ENCODE measurements around the gene ATXN1.

Gene ATXN1

DNA sequence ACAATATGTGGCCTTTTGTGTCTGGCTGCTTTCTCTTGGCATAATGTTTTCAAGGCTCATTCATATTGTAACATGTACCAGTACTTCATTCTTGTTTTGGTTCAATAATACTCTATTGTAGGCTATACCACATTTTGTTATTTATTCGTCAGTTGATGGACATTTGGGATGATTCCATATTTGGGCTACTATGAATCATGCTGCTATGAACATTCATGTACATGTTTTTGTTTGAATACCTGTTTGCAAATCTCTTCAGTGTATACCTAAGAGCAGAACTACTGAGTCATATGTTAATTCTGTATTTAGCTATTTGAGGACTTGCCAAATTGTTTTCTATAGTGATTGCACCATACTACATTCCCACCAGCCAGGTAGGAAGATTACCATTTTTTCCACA is 263.0 kb downstream of the ATXN1 start:
- H3K4me3 Mint-ChIP-seq: no peak overlapping the region
- H3K4me1 Mint-ChIP-seq (ENCODE audit: low read depth): peaks cover 36% of the 10 kb centered on the region
- no peaks in the 10 kb centered on the region for H3K27me3 Mint-ChIP-seq
- no peak overlapping the region for H3K27ac Mint-ChIP-seq
- peaks cover 12% of the 10 kb centered on the region for H3K36me3 Mint-ChIP-seq
- peaks cover 3% of the 10 kb centered on the region for H3K9me3 Mint-ChIP-seq (ENCODE audit: low read depth)

DNA sequence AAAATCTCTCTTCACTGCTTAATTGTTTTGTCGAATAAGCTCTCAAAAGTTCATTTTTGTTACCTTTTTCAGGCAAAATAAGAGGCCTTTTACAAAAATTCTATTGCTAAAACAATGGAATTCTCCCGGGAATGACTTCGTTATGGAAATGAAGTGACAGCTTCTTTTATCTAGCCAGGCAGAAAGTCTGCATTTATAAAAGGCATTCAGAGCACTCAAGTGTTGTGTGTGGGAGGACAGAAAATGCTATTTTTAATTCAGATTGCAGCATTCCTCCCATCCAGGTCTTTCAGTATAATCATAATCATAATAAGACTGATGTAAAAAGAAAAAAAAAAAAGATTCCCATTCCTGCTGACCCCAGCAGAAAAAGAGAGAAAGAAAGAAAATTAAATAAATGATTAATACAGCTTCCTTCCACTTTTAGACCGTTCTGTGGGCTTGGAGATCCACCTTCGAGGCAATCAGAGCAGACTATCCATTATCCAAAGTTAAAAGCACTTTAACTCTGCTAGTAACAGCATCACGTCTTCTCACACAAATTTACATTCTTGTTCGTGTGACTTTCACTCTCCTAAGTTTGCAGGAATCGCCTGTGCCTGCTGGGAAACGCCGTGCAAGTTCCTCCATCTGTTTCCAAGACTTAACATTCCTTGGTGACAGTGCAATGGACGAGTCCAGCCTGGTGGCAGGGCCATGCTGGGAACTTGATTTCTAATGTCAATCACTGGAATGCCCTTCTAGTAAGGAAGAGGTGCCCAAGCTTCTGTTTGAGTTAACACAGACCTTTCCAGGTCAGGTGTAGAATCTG is 264.1 kb downstream of the ATXN1 start:
- H3K4me1 Mint-ChIP-seq (ENCODE audit: low read depth): peaks cover 41% of the 10 kb centered on the region
- peaks cover 14% of the 10 kb centered on the region for H3K36me3 Mint-ChIP-seq
- peaks cover 3% of the 10 kb centered on the region for H3K9me3 Mint-ChIP-seq (ENCODE audit: low read depth)
- H3K4me3 Mint-ChIP-seq: no peak overlapping the region
- H3K27me3 Mint-ChIP-seq: no peaks in the 10 kb centered on the region
- H3K27ac Mint-ChIP-seq: no peak overlapping the region

DNA sequence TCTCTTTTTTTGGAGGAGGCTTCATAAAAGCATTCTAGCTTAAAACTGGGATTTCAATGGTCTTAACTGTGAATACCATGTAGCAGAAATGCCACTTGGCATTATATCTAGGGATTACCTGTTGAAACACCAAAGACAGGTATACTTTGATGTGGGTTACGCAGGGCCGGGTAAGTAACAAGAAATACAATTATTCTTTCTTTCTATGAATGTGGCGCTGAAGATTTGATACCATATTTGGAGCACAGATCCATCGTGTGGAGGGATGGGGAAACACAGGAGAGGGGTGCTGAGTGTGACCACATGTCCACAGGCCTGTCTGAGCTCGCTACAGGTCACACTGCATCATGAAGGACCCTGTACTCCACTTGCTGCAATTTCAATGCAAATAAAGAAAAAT is 265.1 kb downstream of the ATXN1 start:
- H3K4me1 Mint-ChIP-seq (ENCODE audit: low read depth): peaks cover 41% of the 10 kb centered on the region
- no peaks in the 10 kb centered on the region for H3K27me3 Mint-ChIP-seq
- H3K27ac Mint-ChIP-seq: peak overlapping the region; percentile 37
- no peak overlapping the region for H3K4me3 Mint-ChIP-seq
- peaks cover 3% of the 10 kb centered on the region for H3K9me3 Mint-ChIP-seq (ENCODE audit: low read depth)
- H3K36me3 Mint-ChIP-seq: peaks cover 11% of the 10 kb centered on the region

DNA sequence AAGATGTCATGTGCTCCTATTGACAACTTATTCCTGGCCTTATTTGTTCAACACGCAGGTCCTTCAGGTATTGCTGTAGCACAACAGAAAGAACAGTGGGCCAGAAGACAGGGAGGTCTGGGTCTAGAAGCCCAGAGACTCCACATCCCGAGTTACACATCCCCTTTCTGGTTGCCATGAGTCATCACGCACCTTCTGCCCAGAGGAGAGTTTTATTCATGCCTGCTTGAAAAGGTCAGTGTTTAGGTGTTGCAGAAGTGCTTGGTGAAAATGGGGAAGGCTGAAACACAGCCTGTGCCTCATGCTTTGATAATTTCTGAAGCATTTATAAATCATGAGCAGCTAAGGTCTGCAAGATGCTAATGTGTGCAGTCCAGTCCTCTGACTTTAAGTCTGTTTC is 266.5 kb downstream of the ATXN1 start:
- Mint-ChIP-seq H3K27ac (peak overlapping the region; percentile 59), H3K36me3 (peaks cover 11% of the 10 kb centered on the region), H3K4me1 (ENCODE audit: low read depth) (peaks cover 49% of the 10 kb centered on the region), H3K4me3 (no peak overlapping the region), H3K27me3 (no peaks in the 10 kb centered on the region), H3K9me3 (ENCODE audit: low read depth) (peaks cover 3% of the 10 kb centered on the region)

DNA sequence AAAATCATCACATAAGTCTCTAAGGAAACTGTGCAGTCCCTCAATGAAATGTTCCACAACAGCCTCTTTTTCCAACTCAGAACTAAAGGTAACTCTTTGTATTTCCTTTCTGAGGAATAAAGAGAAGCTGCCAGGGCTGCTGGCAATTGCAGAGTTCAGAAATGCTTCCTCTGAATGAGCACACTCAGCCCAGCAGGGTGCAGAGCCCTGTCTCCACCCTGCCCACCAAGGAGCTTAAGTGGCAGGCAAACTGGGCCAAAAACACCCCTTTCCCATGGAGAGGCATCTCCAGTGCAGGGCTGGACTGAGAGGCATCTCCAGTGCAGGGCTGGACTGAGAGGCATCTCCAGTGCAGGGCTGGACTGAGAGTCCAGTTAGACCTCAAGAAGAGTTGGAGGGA is 267.5 kb downstream of the ATXN1 start:
- Mint-ChIP-seq H3K4me1 (ENCODE audit: low read depth) (peaks cover 58% of the 10 kb centered on the region), H3K9me3 (ENCODE audit: low read depth) (no peaks in the 10 kb centered on the region), H3K27me3 (no peaks in the 10 kb centered on the region), H3K36me3 (peaks cover 9% of the 10 kb centered on the region), H3K4me3 (no peak overlapping the region), H3K27ac (no peak overlapping the region)

DNA sequence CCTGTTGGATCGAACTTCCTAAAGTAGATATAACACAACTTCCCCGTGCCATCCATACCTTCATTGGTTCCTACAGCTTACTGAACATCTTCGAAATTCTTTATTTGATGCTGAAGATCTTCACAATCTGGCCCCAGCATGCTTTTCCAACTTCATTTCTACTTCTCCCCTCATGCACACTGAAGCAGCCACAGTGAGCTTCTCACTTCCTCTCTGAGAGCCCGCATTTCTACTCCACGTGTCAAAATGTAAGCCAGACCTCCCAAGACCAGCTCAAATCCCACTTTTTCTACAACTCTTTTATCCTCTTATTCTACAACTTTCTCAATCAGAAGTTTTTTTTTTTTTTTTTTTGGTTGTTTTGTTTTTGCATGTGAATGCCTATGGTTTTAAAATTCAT is 268.1 kb downstream of the ATXN1 start:
- peaks cover 8% of the 10 kb centered on the region for H3K36me3 Mint-ChIP-seq
- H3K4me3 Mint-ChIP-seq: no peak overlapping the region
- peak overlapping the region; percentile 13 for H3K27ac Mint-ChIP-seq
- peaks cover 65% of the 10 kb centered on the region for H3K4me1 Mint-ChIP-seq (ENCODE audit: low read depth)
- no peaks in the 10 kb centered on the region for H3K9me3 Mint-ChIP-seq (ENCODE audit: low read depth)
- no peaks in the 10 kb centered on the region for H3K27me3 Mint-ChIP-seq

DNA sequence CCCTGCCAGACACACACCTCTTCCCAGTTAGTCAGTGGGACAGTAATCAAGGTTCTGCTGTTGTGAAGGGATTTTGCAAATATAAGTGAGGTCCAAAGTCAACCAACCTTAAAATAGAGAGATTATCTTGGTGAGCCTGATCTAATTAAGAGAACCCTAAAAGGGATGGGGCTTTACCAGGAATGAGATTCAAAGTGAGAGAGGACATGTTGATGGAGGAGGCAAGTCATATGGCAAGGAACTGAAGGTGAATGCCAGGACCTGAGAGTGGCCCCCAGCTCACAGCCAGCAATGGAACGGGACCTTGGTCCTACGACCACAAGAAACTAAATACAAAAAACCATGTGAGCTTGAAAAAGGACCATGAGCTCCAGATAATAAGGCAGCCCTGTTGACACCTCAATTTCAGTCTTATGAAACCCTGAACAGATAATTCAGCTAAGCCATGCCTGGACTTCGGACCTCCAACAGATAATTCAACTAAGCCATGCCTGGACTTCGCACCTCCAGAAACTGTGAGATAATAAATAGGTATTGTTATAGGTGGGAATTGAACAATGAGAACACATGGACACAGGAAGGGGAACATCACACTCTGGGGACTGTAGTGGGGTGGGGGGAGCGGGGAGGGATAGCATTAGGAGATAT is 269.5 kb downstream of the ATXN1 start:
- peaks cover 79% of the 10 kb centered on the region for H3K4me1 Mint-ChIP-seq (ENCODE audit: low read depth)

DNA sequence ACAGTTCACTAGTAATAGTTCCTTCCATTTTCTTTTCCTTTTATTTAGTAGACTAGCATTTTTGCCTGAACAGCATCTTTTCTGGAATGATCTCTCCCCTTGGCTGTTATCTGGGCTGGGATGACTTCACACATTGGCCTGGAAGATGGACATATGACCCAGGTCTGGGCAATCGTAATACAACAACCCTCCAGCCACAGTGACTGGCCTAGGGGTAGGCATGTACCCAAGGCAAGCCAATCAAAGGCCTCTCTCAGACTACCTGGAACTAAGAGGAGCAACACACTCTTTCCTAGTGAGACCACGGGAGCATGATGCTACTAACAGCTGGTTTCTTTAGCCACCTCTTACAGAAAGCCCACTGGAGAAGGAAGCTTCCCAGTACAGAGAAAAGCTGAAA is 270.6 kb downstream of the ATXN1 start:
- Mint-ChIP-seq H3K27ac (peak overlapping the region; percentile 52), H3K4me3 (no peak overlapping the region), H3K9me3 (ENCODE audit: low read depth) (no peaks in the 10 kb centered on the region), H3K36me3 (peaks cover 7% of the 10 kb centered on the region), H3K4me1 (ENCODE audit: low read depth) (peaks cover 81% of the 10 kb centered on the region), H3K27me3 (no peaks in the 10 kb centered on the region)

More for the DNA sequence above, 269.5 kb downstream of the ATXN1 start:
- Mint-ChIP-seq H3K36me3 (peaks cover 2% of the 10 kb centered on the region), H3K27me3 (no peaks in the 10 kb centered on the region), H3K27ac (no peak overlapping the region), H3K9me3 (ENCODE audit: low read depth) (no peaks in the 10 kb centered on the region), H3K4me3 (no peak overlapping the region)

DNA sequence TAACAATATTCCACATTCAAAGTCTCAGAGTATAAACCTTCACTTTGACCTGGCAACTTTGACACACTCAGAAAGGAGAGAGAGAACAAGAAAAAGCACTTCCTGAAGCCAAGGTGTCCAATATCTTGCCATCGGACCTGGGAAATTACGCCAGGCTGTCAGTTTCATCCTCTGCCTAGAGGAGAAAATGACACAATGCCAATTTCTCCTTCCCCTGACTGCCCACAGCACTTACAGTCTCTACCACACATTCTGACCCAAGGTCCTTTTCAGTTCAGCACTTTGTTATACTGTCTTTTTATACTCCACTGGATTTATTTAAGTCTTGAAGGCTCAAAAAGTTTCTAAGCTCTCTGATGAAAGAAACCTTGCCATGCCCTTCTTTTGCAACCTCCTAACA is 272.4 kb downstream of the ATXN1 start:
- peaks cover 81% of the 10 kb centered on the region for H3K4me1 Mint-ChIP-seq (ENCODE audit: low read depth)

DNA sequence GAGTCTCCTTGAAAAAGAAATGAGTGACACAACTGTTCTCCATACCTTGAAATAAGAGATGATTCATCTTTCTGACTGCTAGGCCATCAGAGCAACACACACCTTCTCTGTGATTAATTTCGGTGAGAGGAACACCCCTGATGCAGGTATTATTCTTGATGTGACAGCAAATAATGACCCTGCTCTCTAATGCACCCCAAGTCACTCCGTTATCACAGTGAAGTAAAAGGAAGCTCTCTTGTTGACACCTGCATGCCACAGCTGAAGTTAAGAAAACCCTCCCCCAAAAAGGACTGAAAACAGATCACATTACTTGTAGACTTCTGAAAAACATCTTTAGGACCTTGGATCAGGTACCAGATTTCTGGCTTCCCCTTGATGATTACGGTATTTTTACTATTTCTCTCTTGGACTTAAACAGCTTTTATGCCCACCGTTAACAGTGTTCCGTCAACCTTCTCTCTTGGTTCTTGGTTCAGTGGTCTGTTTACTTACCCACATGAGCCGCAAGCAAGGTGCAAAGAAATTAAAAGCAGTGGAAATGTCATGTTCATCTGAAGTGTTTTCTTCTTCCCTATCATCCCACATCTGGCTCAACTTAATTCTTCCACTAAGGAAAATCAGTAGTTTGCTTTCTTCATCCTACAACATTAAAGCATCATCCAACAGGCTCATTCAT is 273.1 kb downstream of the ATXN1 start:
- H3K4me3 Mint-ChIP-seq: peak overlapping the region; percentile 75
- H3K9me3 Mint-ChIP-seq (ENCODE audit: low read depth): no peaks in the 10 kb centered on the region
- H3K27me3 Mint-ChIP-seq: no peaks in the 10 kb centered on the region
- H3K36me3 Mint-ChIP-seq: peaks cover 11% of the 10 kb centered on the region
- H3K27ac Mint-ChIP-seq: peak overlapping the region; percentile 87
- H3K4me1 Mint-ChIP-seq (ENCODE audit: low read depth): peaks cover 81% of the 10 kb centered on the region

More for the DNA sequence above, 272.4 kb downstream of the ATXN1 start:
- no peaks in the 10 kb centered on the region for H3K9me3 Mint-ChIP-seq (ENCODE audit: low read depth)
- H3K36me3 Mint-ChIP-seq: peaks cover 11% of the 10 kb centered on the region
- peak overlapping the region; percentile 75 for H3K4me3 Mint-ChIP-seq
- H3K27me3 Mint-ChIP-seq: no peaks in the 10 kb centered on the region
- peak overlapping the region; percentile 87 for H3K27ac Mint-ChIP-seq

DNA sequence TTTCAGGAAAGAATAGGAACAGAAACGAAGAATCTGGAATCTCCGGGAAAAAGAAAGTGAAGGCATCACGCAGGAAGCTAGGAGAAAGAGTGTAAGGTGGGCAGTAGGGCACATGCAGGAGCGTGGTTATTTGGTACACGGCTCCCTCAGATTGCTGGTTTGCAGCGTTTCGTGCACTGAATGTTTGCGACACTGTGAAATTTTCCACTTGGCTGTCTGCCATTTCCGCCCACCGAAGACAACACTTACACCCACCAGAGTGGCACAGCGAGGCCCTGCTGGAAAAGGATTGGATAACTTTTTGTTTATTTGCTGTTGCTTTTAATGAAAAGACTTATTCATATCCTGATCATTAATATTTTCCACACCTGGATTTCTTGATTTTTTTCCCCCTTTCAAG is 274.6 kb downstream of the ATXN1 start:
- peak overlapping the region; percentile 87 for H3K27ac Mint-ChIP-seq
- no peaks in the 10 kb centered on the region for H3K27me3 Mint-ChIP-seq
- peaks cover 89% of the 10 kb centered on the region for H3K4me1 Mint-ChIP-seq (ENCODE audit: low read depth)
- peaks cover 8% of the 10 kb centered on the region for H3K36me3 Mint-ChIP-seq
- peak overlapping the region; percentile 75 for H3K4me3 Mint-ChIP-seq
- H3K9me3 Mint-ChIP-seq (ENCODE audit: low read depth): no peaks in the 10 kb centered on the region

DNA sequence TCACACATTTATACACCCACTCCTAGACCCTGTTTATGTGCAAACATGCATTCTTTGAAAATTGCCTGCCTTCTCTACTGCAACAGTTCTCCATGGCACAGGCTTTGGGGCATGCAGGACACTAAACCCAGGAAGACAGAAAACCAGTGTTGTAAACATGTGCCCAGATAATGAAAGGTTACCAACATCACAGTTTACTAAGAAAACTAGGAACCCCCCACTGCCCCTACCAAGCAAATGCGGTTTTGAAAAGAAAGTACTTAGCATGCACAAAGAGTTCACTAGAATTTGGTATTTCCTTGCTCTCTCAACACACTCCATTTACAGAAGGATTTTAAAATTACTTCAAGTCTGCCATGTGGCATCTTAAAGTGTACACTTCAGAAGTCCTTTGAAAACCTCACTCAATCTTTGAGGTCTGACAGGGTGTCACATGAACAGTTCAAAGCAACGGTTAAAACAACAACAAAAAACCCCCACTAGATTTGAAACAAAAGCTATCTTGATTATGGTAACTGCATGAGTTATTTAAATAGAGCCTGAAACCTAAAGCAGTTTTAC is 277.9 kb downstream of the ATXN1 start:
- H3K36me3 Mint-ChIP-seq: peaks cover 15% of the 10 kb centered on the region
- H3K4me3 Mint-ChIP-seq: peak overlapping the region; percentile 71
- H3K9me3 Mint-ChIP-seq (ENCODE audit: low read depth): no peaks in the 10 kb centered on the region
- H3K27me3 Mint-ChIP-seq: no peaks in the 10 kb centered on the region
- H3K27ac Mint-ChIP-seq: peak overlapping the region; percentile 97
- peaks cover 86% of the 10 kb centered on the region for H3K4me1 Mint-ChIP-seq (ENCODE audit: low read depth)

DNA sequence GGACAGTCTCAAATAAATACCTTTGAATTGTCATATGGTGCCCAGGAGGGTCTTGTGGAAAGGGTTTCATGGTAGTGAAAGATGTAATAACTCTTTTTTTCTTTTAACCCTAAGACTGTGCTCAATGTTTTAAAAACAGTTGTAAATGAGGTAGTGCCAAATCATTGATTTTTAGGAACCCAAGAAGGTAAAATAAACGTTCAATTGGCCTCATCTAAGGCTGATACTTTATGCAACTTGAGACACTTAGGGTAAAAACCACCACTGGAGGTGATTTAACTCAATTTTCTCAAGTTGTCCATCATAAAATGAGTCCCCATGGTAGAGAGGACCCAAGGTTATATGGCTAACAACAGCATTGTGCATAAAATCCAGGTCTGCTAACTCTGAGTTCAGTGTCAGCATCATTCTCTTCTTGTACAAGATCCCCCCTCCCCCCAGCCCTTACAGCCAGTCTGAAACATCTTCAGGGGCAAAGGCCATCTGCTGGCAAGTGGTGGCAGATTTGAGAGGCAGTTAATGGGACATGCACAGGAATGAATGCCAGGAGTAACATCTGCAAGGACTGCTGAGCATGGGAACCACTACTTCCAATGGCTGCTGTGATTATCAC is 278.5 kb downstream of the ATXN1 start:
- Mint-ChIP-seq H3K9me3 (ENCODE audit: low read depth) (no peaks in the 10 kb centered on the region), H3K27me3 (no peaks in the 10 kb centered on the region), H3K27ac (peak overlapping the region; percentile 97), H3K36me3 (peaks cover 15% of the 10 kb centered on the region), H3K4me3 (peak overlapping the region; percentile 71), H3K4me1 (ENCODE audit: low read depth) (peaks cover 86% of the 10 kb centered on the region)

DNA sequence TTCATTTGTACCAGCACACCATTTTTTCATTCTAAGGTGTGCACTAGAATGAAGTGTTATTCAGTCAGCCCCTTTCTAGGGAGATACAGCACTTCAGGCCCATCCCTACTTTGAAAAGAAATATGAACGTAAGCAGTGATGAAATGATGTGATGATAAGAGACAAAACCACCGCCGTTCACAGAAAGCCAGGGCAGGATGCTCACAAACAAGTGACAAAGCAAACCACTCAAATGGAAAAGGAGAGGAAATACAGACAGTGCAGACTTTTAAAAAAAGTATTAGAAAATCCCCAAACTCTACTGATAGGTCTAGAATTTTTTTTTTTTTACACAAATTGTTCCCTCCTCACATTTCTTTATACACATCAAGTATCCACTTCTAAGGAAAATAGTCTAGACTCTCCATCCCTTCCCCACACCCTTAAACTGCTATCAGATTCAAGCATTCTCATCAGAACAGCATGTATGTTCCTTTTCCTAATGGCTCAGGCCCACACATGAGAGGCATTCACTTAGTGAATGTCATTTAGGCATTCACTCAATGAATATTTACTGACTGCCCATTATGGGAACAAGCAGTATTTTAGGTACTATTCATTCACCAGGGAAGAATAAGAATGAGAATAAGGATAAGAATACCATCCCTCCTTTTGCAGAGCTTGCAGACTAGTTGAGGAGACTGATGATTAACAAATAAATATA is 279.4 kb downstream of the ATXN1 start:
- Mint-ChIP-seq H3K36me3 (peaks cover 18% of the 10 kb centered on the region), H3K27me3 (no peaks in the 10 kb centered on the region), H3K27ac (peak overlapping the region; percentile 97), H3K4me1 (ENCODE audit: low read depth) (peaks cover 86% of the 10 kb centered on the region), H3K9me3 (ENCODE audit: low read depth) (no peaks in the 10 kb centered on the region), H3K4me3 (peak overlapping the region; percentile 71)

Measured in activated naive CD8-positive, alpha-beta T cell (primary cell).